Large intestine (tissue), 3 donors: Measurements from ENCODE around the gene COL5A1. TPM values are rescaled to one million over a fixed set of nuclear protein-coding genes. Genes with fewer than 3 reads are reported as not detected.

ENCODE experiments used
- DNase-seq, 2 donors: peaks; one replicate each; pipeline versions ENCODE4 v3.0.0 to v3.0.0-alpha.2; 2013
- H3K27ac ChIP-seq: one replicate; pipeline ENCODE4 v1.5.1; 2013; ENCODE audit warnings: low read length
- H3K27me3 ChIP-seq: 2 replicates; pipeline ENCODE4 v1.6.1; 2013; ENCODE audit warnings: low read length; ENCODE audit not compliant: control insufficient read depth, insufficient read depth
- H3K36me3 ChIP-seq: 2 replicates; pipeline ENCODE4 v1.6.1; 2013; ENCODE audit warnings: low read length; ENCODE audit not compliant: control insufficient read depth, insufficient read depth
- H3K4me1 ChIP-seq: one replicate; pipeline ENCODE4 v1.6.1; 2013; ENCODE audit warnings: low read length; ENCODE audit not compliant: control insufficient read depth, insufficient read depth
- H3K4me3 ChIP-seq: one replicate; pipeline ENCODE4 v1.5.1; 2013; ENCODE audit warnings: low read length
- H3K9me3 ChIP-seq: one replicate; pipeline ENCODE4 v1.6.1; 2013; ENCODE audit warnings: mild to moderate bottlenecking, low read depth, low read length, moderate library complexity; ENCODE audit not compliant: control insufficient read depth
- WGBS: methylation state at CpG from one replicate; pipeline ENCODE4 v1.1.5; 2013; ENCODE audit warnings: low lambda C conversion rate; ENCODE audit not compliant: insufficient coverage; 5-methylcytosine and 5-hydroxymethylcytosine counted together
- polyA plus RNA-seq: library from polyadenylated mRNA; unstranded; fragments of 120-200 nt; gene quantifications from one replicate; pipeline ENCODE4 v1.2.1, GENCODE V29; 2013

COL5A1 gene
- polyA plus RNA-seq, 1 donor = 79.9 TPM

DNA sequence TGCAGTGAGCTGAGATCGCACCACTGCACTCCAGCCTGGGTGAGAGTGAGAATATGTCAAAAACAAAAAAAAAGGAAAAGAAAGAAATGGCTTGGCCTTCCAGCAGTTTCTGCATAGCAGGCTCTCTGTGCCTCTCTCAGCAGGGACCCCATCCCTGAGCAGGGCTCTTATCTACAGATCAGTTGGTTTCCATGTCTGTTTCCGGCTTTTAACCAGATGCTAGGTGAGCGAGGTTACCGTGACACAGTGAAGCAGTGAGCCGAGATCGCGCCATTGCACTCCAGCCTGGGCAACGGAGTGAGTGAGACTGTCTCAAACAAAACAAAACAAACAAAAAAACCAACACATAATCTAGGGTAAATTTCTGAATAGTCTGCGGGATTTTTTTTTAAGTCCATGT, 51.4 kb downstream of the COL5A1 start:
- WGBS = 100% methylated on average over 1 of the region's 9 CpGs

DNA sequence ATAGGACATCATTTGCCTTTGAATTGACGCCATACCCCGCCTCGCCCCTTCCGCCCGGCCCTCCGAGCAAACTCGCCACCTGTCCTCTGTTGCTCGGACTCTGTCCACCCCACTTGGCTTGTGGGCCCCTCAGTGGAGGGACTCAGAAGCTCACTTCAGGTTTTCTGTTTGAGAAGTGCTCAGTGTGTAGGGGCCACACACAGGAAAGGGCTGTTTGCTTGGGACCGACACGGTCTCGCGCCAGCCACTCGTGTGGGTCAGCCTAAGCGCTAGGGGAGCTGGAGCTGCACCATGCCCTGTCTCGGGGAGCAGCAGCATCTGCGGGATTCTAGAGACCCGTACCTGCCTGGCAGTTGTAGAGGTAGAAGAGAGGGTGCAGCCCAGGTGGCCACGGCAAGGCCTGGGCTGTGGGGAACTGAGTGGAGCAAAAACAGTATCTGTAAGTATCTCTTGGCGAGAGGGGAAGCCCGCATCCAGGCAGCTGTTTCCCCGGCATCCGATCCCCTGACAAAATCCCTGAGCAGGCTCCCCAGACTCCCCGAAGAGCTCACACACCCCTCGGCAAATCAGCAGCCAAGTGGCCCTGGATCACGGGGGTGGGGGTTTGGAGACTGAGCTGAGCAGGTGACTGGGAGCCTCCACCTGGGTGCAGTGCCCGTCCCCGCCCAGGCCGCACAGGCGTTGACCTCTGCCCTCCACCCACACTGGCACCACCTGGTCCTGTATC, 52.2 kb downstream of the COL5A1 start:
- no peaks in the 10 kb centered on the region for H3K4me1 ChIP-seq
- no CpG with 5 or more reads among the region's 29 CpGs for WGBS

More for the DNA sequence above, 51.4 kb downstream of the COL5A1 start:
- peaks cover 4% of the 10 kb centered on the region for H3K36me3 ChIP-seq
- H3K27me3 ChIP-seq = no peaks in the 10 kb centered on the region
- H3K9me3 ChIP-seq = no peaks in the 10 kb centered on the region
- no peak overlapping the region for H3K4me3 ChIP-seq
- no peak for DNase-seq
- H3K27ac ChIP-seq = no peak overlapping the region
- no peaks in the 10 kb centered on the region for H3K4me1 ChIP-seq

DNA sequence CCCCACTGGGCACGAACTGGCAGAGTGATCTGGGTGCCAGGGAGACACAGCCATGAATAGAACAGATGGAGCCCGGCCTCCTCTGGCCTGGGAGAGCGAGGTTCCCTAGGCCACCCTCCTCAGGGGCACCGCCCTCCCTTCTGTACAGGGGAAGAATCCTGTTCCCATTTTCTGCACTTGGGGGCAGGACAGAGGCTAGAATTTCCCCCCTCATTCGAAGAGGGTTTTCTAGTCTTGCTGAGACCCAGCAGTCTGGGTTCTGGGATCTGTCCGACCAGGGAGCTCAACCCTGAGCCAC, 52.7 kb downstream of the COL5A1 start:
- no CpG with 5 or more reads among the region's 6 CpGs for WGBS
- no peaks in the 10 kb centered on the region for H3K4me1 ChIP-seq
- H3K27me3 ChIP-seq = no peaks in the 10 kb centered on the region
- peaks cover 4% of the 10 kb centered on the region for H3K36me3 ChIP-seq
- H3K4me3 ChIP-seq = no peak overlapping the region
- H3K9me3 ChIP-seq = no peaks in the 10 kb centered on the region
- H3K27ac ChIP-seq = no peak overlapping the region
- DNase-seq = no peak

More for the DNA sequence above, 52.2 kb downstream of the COL5A1 start:
- Histone ChIP-seq H3K36me3 (peaks cover 4% of the 10 kb centered on the region), H3K9me3 (no peaks in the 10 kb centered on the region), H3K27ac (no peak overlapping the region), H3K27me3 (no peaks in the 10 kb centered on the region), H3K4me3 (no peak overlapping the region)
- DNase-seq = no peak

DNA sequence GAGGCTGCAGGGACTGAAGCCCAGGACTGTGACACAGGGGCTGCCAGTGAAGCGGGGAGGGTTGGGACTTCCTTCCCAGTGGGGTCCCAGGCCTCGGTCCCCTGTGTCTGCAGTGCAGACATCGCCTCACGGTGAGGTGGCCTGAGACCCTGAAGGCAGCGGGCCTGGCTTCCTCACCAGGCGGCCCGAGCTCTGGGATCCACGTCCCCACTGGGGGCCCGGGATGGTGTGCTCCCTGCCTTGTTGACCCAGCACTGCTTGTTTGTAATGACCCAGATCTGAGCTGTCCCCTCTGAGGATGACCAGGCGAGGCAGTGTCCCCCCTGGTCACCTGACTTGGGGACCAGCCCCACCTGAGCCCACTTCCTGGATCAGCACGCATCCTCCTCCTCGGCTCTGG, 53.1 kb downstream of the COL5A1 start:
- Histone ChIP-seq H3K27me3 (no peaks in the 10 kb centered on the region), H3K9me3 (no peaks in the 10 kb centered on the region), H3K36me3 (peaks cover 4% of the 10 kb centered on the region), H3K4me1 (no peaks in the 10 kb centered on the region), H3K4me3 (no peak overlapping the region), H3K27ac (no peak overlapping the region)
- DNase-seq = no peak
- WGBS = no CpG with 5 or more reads among the region's 12 CpGs

DNA sequence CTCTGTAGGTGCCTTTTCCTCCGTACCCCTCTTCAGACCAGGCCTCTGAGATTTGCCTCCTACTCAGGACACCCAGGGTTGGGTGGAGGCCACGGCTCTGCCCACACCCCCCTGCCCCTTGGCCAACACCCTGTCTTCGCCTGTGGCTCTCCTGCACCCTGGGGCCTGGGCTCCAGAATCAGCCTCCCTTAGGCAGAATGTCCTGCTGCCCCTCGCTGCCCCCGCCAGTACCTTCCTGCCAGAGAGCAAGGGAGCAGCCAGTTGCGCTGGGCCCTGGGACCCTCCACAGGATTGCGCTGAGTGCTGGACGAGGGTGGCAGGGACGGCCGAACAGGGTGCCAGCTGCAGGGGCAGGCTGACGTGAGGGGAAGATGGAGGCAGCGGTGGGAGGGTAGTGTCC, 53.5 kb downstream of the COL5A1 start:
- Histone ChIP-seq H3K9me3 (no peaks in the 10 kb centered on the region), H3K27ac (no peak overlapping the region), H3K27me3 (no peaks in the 10 kb centered on the region), H3K4me3 (no peak overlapping the region), H3K36me3 (peaks cover 5% of the 10 kb centered on the region), H3K4me1 (no peaks in the 10 kb centered on the region)
- DNase-seq = no peak
- WGBS = no CpG with 5 or more reads among the region's 12 CpGs

DNA sequence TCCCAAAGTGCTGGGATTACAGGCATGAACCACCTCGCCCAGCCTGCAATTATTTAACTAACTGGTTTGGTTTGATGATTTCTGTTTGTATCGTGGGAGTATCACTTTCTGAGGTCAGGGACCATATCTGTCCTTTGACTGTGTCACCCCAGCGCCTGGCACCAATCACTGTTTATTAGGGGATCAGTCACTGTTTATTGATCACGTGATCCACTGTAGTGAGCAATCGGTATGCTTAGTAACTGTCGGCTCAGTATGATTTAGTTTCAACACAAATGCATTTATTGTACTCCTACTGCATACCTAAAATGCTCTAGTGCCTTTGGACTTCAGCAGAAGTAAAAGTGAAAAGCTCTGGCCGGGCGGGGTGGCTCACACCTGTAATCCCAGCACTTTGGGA, 54.8 kb downstream of the COL5A1 start:
- WGBS = no CpG with 5 or more reads among the region's 8 CpGs
- Histone ChIP-seq H3K4me1 (no peaks in the 10 kb centered on the region), H3K27ac (no peak overlapping the region), H3K9me3 (no peaks in the 10 kb centered on the region), H3K36me3 (peaks cover 11% of the 10 kb centered on the region), H3K4me3 (no peak overlapping the region), H3K27me3 (no peaks in the 10 kb centered on the region)
- no peak for DNase-seq

DNA sequence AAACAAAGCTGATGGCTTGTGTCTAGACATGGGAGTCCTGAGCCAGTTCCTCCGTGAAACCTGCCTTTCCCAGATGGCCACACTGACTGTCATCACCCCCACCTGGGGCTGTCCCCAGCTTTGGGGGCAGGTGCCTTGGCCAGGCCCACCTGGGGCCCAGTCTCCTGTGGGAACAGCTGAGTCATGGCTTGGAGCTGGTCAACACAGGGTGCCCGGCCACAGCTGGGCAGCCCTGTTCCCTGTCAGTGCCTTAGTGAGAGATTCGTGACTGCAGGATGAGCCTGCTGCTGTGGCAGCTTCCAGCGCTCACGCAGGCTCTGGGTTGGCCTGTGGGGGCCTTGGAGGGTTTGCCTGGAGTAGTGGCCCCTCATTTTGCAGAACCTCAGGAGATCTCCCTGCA, 56.5 kb downstream of the COL5A1 start:
- Histone ChIP-seq H3K27ac (no peak overlapping the region), H3K4me3 (no peak overlapping the region), H3K27me3 (no peaks in the 10 kb centered on the region), H3K9me3 (no peaks in the 10 kb centered on the region), H3K36me3 (peaks cover 12% of the 10 kb centered on the region), H3K4me1 (no peaks in the 10 kb centered on the region)
- DNase-seq = no peak
- WGBS = no CpG with 5 or more reads among the region's 5 CpGs

DNA sequence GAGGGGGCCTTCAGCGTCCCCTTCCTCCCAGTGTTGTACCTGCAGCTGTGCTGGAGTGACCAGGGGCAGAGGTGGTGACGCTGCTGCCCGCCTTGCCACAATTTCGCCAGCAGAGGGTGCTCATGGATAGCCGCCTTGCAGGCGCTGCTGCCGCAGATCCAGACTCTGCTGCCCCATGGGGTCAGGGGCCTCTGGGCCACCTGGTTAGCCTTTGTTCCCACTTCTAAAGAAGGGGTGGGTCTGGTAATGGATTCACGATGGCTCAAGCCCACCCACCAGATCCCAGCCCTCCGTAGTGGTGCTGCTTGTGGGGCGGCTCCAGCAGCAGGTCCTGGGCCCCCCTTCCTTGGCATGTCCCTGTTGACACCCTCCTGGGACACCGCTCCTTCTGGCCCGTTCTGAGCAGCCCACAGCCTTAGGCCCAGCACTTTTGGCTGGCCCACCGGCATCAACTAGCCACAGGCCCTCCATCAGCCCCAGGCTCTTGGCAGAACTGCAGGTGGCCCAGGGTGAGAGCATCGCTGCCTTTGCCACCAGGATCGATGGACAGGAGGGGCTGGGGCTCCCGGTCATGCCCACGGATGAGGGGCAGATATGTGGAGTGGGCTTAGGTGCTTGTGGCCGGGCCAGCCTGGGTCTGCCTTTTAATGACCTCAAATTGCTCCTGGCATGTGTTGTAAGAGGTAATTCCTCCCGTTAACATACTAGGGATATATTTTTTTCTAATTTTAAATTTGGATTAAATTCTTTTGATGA, 57.2 kb downstream of the COL5A1 start:
- Histone ChIP-seq H3K27me3 (no peaks in the 10 kb centered on the region), H3K4me3 (no peak overlapping the region), H3K36me3 (peaks cover 12% of the 10 kb centered on the region), H3K4me1 (no peaks in the 10 kb centered on the region), H3K9me3 (no peaks in the 10 kb centered on the region), H3K27ac (no peak overlapping the region)
- peak; percentile 37 to 45 for DNase-seq
- WGBS = 80% methylated on average over 1 of the region's 19 CpGs

DNA sequence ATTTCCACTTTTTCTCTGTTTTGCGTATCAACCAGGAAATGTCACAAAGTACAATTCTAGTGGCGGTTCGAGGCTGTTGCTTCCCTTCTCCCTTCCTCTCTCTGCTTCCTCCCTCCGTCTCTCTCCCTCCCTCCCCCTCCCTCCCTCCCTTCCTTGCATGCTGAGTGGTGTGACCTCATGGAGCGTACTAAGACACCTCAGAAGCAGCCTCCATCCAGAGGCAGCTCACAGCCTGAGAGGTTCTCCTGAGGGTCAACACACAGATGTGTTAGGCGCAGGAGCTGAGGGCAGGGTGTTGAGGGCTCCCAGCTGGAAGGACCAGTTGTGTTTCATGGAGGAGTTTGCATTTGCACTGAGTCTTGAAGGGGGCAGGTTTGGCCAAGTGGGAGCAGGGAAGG, 57.7 kb downstream of the COL5A1 start:
- Histone ChIP-seq H3K27ac (no peak overlapping the region), H3K4me3 (no peak overlapping the region)
- 100% methylated on average over 1 of the region's 6 CpGs for WGBS

DNA sequence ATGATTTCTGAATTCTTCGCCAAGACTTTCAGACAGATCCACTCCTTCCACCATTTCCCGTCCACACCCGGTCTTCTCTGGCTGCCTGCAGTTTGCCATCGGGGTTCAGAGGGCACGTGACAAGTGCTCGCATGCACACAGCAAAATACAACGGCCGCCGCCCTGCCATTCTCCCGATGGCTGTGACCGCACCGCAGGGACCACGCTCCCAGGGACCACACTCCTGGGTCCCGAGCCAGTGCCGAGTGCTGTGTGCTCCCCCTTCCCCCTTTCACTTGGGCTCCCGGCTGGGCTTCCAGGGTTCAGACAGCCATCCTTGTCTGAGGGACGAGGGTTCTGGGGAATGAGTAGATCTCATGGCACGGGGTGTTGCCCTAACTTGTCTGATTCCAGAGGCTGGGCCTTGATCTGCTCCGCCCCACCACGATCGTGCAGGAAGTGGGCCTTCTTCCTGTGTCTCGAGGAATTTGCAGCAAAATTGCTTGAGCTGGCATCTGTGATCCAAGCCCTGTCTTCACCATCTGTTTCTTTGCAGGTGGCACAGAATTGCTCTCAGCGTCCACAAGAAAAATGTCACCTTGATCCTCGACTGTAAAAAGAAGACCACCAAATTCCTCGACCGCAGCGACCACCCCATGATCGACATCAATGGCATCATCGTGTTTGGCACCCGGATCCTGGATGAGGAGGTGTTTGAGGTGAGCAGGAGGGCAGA, 59.2 kb downstream of the COL5A1 start:
- Histone ChIP-seq H3K4me3 (no peak overlapping the region), H3K36me3 (peaks cover 16% of the 10 kb centered on the region), H3K9me3 (no peaks in the 10 kb centered on the region), H3K27ac (no peak overlapping the region), H3K4me1 (no peaks in the 10 kb centered on the region), H3K27me3 (no peaks in the 10 kb centered on the region)
- WGBS = no CpG with 5 or more reads among the region's 30 CpGs
- no peak for DNase-seq

More for the DNA sequence above, 57.7 kb downstream of the COL5A1 start:
- no peaks in the 10 kb centered on the region for H3K27me3 ChIP-seq
- DNase-seq = no peak
- no peaks in the 10 kb centered on the region for H3K9me3 ChIP-seq
- H3K4me1 ChIP-seq = no peaks in the 10 kb centered on the region
- H3K36me3 ChIP-seq = peaks cover 12% of the 10 kb centered on the region
